T-helper 17 cell (primary cell): ENCODE results near the gene SIRPG. TPM values are rescaled to one million over a fixed set of nuclear protein-coding genes. Genes with fewer than 3 reads are reported as not detected.
A peak's percentile ranks its signal among the peaks of the same experiment; 100 is the strongest.

ENCODE experiments used
- ATAC-seq: fragments of 150-1000 bp; cut with Tn5 transposase; 2 replicates; pipeline ENCODE4 v1.10.0; 2021; ENCODE audit warnings: mild to moderate bottlenecking, moderate library complexity
- DNase-seq, 3 donors: peaks; one replicate each; pipeline versions ENCODE4 v3.0.0 to v3.0.0-alpha.2; 2020 to 2021
- H3K9me3 ChIP-seq: one replicate; pipeline ENCODE4 v1.7.0; 2013; ENCODE audit warnings: low read length, mild to moderate bottlenecking; ENCODE audit not compliant: control insufficient read depth, poor library complexity, severe bottlenecking
- H3K27ac Mint-ChIP-seq: one replicate; pipeline ENCODE4 v1.8.0; 2022; ENCODE audit warnings: mild to moderate bottlenecking, moderate library complexity, mixed read lengths
- H3K27me3 Mint-ChIP-seq: one replicate; pipeline ENCODE4 v1.8.0; 2022; ENCODE audit warnings: mixed read lengths
- H3K36me3 Mint-ChIP-seq: one replicate; pipeline ENCODE4 v1.8.0; 2022; ENCODE audit warnings: low read depth, mixed read lengths
- H3K4me1 Mint-ChIP-seq: one replicate; pipeline ENCODE4 v1.8.0; 2022; ENCODE audit warnings: mild to moderate bottlenecking, mixed read lengths
- H3K4me3 Mint-ChIP-seq: one replicate; pipeline ENCODE4 v1.8.0; 2022; ENCODE audit warnings: mild to moderate bottlenecking, moderate library complexity, mixed read lengths
- total RNA-seq, 4 donors: library from RNA in 2 of 4; stranded (reverse) in 2 of 4; gene quantifications; one replicate each; pipeline ENCODE4 v1.2.3 and lab custom pipeline; 2022 to 2026

Gene SIRPG
- total RNA-seq, 2 donors from 2014 or later, result 45.3 to 47.5 TPM

GRCh38 chr20:1686151-1686748 is 28.7 kb upstream of the SIRPG start:
- peak overlapping the region; percentile 89 for H3K27ac Mint-ChIP-seq
- H3K36me3 Mint-ChIP-seq, result peaks cover 2% of the 10 kb centered on the region
- peaks cover 30% of the 10 kb centered on the region for H3K4me1 Mint-ChIP-seq
- no peaks in the 10 kb centered on the region for H3K27me3 Mint-ChIP-seq
- ATAC-seq (peak; percentile 30), DNase-seq (no peak)
- no peaks in the 10 kb centered on the region for H3K9me3 ChIP-seq
- peak overlapping the region; percentile 73 for H3K4me3 Mint-ChIP-seq

DNA sequence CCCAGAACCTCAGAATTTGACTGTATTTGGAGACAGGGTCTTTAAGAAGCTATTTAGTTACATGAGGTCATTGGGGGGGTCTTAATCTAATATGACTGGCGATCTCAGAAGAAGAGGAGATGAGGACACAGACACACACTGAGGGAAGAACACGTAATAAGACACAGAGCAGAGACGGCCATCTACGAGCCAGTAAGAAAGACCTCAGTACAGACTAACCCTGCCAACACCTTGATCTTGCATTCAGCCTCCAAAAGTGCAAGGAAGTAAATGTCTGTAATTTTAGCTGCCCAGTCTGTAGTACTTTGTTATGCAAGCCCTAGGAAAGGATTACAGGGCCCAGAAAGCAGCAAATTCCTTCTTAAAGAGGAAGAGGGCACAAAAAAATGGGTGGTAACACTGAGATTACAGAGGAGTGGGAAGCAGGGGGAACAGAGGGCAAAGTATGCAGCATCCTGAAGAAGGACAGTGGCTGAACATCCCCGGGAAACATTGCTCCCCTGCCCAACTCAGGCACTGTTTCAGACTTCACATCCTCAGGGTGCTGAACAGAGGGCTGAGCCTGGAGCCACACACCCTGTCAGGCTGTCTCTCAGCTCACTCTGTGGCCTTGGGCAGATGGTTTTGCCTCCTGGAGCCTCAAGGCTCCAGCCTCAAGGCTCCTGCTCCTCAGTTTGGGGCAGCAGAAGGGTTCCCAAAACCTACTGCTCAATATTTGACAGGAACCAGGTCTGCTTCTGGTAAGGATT is 27.9 kb upstream of the SIRPG start:
- Mint-ChIP-seq H3K27ac (peak overlapping the region; percentile 89), H3K27me3 (no peaks in the 10 kb centered on the region), H3K4me3 (peak overlapping the region; percentile 73), H3K36me3 (peaks cover 2% of the 10 kb centered on the region), H3K4me1 (peaks cover 30% of the 10 kb centered on the region)
- DNase-seq (no peak), ATAC-seq (no peak)
- H3K9me3 ChIP-seq, result no peaks in the 10 kb centered on the region

DNA sequence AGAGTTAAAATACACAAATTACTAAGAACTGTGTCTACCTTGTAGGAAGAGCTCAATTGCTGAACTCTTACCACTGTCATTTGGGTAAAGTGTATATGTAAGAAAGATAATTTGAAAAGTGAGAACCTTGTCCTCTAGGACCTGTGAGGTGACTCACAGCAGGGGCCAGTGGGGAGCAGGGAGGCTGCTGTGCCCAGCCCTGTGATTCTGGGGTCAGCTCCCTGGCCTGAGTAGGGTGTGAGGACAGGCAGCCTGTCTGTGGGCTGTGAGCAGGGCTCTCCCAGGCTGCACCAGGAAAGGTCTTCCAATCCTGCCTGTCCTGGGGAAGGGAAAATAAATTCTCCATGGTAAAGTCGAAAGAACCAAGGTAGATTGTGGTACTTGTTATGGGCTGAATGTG is 27.3 kb upstream of the SIRPG start:
- peaks cover 29% of the 10 kb centered on the region for H3K4me1 Mint-ChIP-seq
- DNase-seq (no peak), ATAC-seq (no peak)

DNA sequence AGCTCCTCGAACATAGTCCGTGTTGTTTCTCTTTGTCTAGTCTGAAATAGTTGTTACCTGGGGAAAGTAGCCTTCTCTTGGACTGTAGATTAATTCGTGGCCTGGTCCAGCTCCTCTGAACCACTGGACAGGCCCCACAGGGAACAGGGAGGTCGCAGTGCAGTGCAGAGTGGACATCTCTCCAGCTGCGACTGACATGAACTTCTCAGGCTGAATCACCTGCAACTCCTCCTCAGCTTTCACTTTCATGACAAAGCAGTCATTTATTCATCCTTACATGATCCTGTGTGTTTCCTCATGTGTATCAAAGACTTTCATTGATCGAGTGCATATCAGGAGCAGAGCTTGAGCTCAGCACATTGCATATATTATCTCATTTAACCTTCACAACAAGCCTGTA is 19.1 kb upstream of the SIRPG start:
- ATAC-seq, result no peak
- no peaks in the 10 kb centered on the region for H3K9me3 ChIP-seq
- Mint-ChIP-seq H3K27me3 (no peaks in the 10 kb centered on the region), H3K4me3 (peak overlapping the region; percentile 57), H3K27ac (peak overlapping the region; percentile 14), H3K4me1 (peaks cover 51% of the 10 kb centered on the region), H3K36me3 (no peaks in the 10 kb centered on the region)
- DNase-seq, result no peak

More for the DNA sequence above, 27.3 kb upstream of the SIRPG start:
- Mint-ChIP-seq H3K4me3 (peak overlapping the region; percentile 73), H3K36me3 (peaks cover 2% of the 10 kb centered on the region), H3K27me3 (no peaks in the 10 kb centered on the region), H3K27ac (peak overlapping the region; percentile 89)
- no peaks in the 10 kb centered on the region for H3K9me3 ChIP-seq

GRCh38 chr20:1674990-1675780 is 17.6 kb upstream of the SIRPG start:
- H3K27ac Mint-ChIP-seq, result peak overlapping the region; percentile 91
- H3K36me3 Mint-ChIP-seq, result peaks cover 2% of the 10 kb centered on the region
- H3K4me1 Mint-ChIP-seq, result peaks cover 61% of the 10 kb centered on the region
- no peaks in the 10 kb centered on the region for H3K27me3 Mint-ChIP-seq
- DNase-seq (no peak), ATAC-seq (no peak)
- no peaks in the 10 kb centered on the region for H3K9me3 ChIP-seq
- peak overlapping the region; percentile 39 for H3K4me3 Mint-ChIP-seq

- H3K27ac Mint-ChIP-seq, result peak overlapping the region; percentile 91
- no peaks in the 10 kb centered on the region for H3K27me3 Mint-ChIP-seq
- DNase-seq, result no peak
- H3K36me3 Mint-ChIP-seq, result peaks cover 2% of the 10 kb centered on the region
- H3K4me3 Mint-ChIP-seq, result peak overlapping the region; percentile 76
- H3K9me3 ChIP-seq, result no peaks in the 10 kb centered on the region
- H3K4me1 Mint-ChIP-seq, result peaks cover 61% of the 10 kb centered on the region
- ATAC-seq, result peak; percentile 83
Observed at GRCh38 chr20:1674361-1674760, 16.8 kb upstream of the SIRPG start.

DNA sequence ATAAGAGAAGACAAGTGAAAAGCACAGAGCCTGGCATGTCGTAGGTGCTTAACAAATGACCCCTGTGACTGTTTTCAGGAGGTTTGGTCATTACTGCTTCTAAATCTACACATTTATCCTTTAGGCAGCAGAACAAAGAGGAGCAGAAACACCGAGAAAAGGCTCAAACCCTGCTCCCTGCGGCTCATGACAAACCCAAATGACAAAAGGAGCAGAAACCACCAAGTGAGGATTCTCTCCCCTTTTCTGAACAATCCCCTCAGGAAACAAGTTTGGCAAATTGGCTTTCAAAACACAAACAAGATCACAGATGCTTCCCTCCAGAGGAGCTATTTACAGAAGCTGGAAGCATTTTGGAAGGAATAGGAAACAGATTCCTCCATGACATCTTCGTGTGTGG is 15.8 kb upstream of the SIRPG start:
- Mint-ChIP-seq H3K4me1 (peaks cover 64% of the 10 kb centered on the region), H3K4me3 (peak overlapping the region; percentile 60), H3K36me3 (peaks cover 2% of the 10 kb centered on the region), H3K27me3 (no peaks in the 10 kb centered on the region), H3K27ac (peak overlapping the region; percentile 91)
- H3K9me3 ChIP-seq, result no peaks in the 10 kb centered on the region
- DNase-seq (no peak), ATAC-seq (no peak)

DNA sequence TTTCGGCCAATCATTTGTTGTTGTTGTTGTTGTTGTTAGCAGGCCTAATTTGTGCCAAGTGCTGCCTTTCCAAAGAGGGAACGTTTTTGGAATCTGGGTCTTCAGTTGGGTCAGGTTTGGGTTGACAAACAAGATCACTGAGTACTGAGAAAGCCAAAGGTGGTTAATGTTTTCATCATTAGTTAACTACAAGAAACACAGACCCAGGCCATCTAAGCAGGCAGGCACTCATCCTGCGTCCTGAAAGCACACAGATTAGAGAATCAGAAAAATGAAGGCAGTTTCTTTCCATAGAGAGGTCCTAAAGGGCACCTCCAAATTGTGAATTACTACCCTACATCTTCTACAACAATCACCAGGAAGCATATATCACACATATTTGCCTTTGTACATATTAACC is 15.1 kb upstream of the SIRPG start:
- ATAC-seq (no peak), DNase-seq (no peak)
- Mint-ChIP-seq H3K27me3 (no peaks in the 10 kb centered on the region), H3K4me1 (peaks cover 64% of the 10 kb centered on the region), H3K4me3 (peak overlapping the region; percentile 60), H3K27ac (peak overlapping the region; percentile 91), H3K36me3 (peaks cover 2% of the 10 kb centered on the region)
- H3K9me3 ChIP-seq, result no peaks in the 10 kb centered on the region

GRCh38 chr20:1671891-1672669 is 14.5 kb upstream of the SIRPG start:
- ATAC-seq (peak; percentile 38), DNase-seq (no peak)
- Mint-ChIP-seq H3K4me3 (peak overlapping the region; percentile 5), H3K36me3 (peaks cover 2% of the 10 kb centered on the region), H3K27ac (peak overlapping the region; percentile 91), H3K27me3 (no peaks in the 10 kb centered on the region), H3K4me1 (peaks cover 62% of the 10 kb centered on the region)
- H3K9me3 ChIP-seq, result no peaks in the 10 kb centered on the region

- no peak for ATAC-seq
- DNase-seq, result no peak
- Mint-ChIP-seq H3K27ac (peak overlapping the region; percentile 81), H3K4me3 (no peak overlapping the region), H3K36me3 (peaks cover 2% of the 10 kb centered on the region), H3K4me1 (peaks cover 52% of the 10 kb centered on the region), H3K27me3 (no peaks in the 10 kb centered on the region)
- H3K9me3 ChIP-seq, result no peaks in the 10 kb centered on the region
Observed at GRCh38 chr20:1669304-1669703, 11.7 kb upstream of the SIRPG start.

- H3K9me3 ChIP-seq, result no peaks in the 10 kb centered on the region
- Mint-ChIP-seq H3K4me3 (peak overlapping the region; percentile 8), H3K4me1 (peaks cover 48% of the 10 kb centered on the region), H3K36me3 (peaks cover 2% of the 10 kb centered on the region), H3K27ac (peak overlapping the region; percentile 81), H3K27me3 (no peaks in the 10 kb centered on the region)
- DNase-seq (no peak), ATAC-seq (no peak)
Observed at GRCh38 chr20:1667502-1668085, 10.0 kb upstream of the SIRPG start.

DNA sequence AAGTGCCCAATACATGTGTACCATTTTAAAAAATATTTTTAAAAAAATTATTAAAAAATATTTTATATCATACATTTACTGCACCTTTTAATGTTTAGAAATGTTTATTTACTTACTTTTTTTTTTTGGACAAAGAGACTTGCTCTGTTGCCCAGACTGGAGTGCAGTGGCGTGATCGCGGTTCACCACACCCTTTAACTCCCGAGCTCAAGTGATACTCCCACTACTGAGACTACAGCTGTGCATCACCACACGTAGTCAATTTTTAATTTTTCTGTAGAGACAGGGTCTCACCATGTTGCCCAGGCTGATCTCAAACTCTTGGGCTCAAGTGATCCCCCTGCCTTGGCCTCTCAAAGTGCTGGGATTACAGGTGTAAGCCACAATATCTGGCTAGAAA is 9.2 kb upstream of the SIRPG start:
- H3K27ac Mint-ChIP-seq, result no peak overlapping the region
- DNase-seq (no peak), ATAC-seq (no peak)
- peaks cover 2% of the 10 kb centered on the region for H3K36me3 Mint-ChIP-seq
- no peak overlapping the region for H3K4me3 Mint-ChIP-seq
- H3K9me3 ChIP-seq, result no peaks in the 10 kb centered on the region
- no peaks in the 10 kb centered on the region for H3K27me3 Mint-ChIP-seq
- peaks cover 46% of the 10 kb centered on the region for H3K4me1 Mint-ChIP-seq
